HepG2 (cell line): ENCODE results near the gene MEDAG. TPM values are rescaled to one million over a fixed set of nuclear protein-coding genes. Genes with fewer than 3 reads are reported as not detected.

Source experiments
- HHEX ChIP-seq: IDR thresholded peaks from 2 replicates; pipeline ENCODE4 v1.6.1; 2016; ENCODE audit warnings: control low read depth
- LCORL ChIP-seq, 2 experiments: fragments of 450-650 bp in 1 of 2; sonication (generic) in 1 of 2; formaldehyde crosslinking in 1 of 2; IDR thresholded peaks; 2 replicates each; pipeline versions ENCODE4 v1.5.0 to v1.6.1; 2017 to 2020; ENCODE audit warnings: antibody characterized with exemption in 1 of 2, missing genetic modification reagents in 1 of 2
- MED13 ChIP-seq: sonication (generic); formaldehyde crosslinking; IDR thresholded peaks from 2 replicates; pipeline ENCODE4 v1.5.0; 2020; ENCODE audit warnings: missing genetic modification reagents
- MYNN ChIP-seq: sonication (generic); formaldehyde crosslinking; IDR thresholded peaks from 2 replicates; pipeline ENCODE4 v1.4.0; 2020; ENCODE audit warnings: mild to moderate bottlenecking, low read depth, missing genetic modification reagents
- SMC3 ChIP-seq: IDR thresholded peaks from 2 replicates; pipeline ENCODE4 v1.6.1; 2011; ENCODE audit warnings: low read length, improper control_type of control experiment
- SRSF4 ChIP-seq: fragments of 200-400 bp; formaldehyde crosslinking; IDR thresholded peaks from one replicate; pipeline ENCODE4 v1.6.1; 2018; ENCODE audit warnings: mild to moderate bottlenecking, low read depth, low read length, moderate library complexity; ENCODE audit not compliant: poor library complexity, severe bottlenecking
- SSRP1 ChIP-seq: IDR thresholded peaks from 2 replicates; pipeline ENCODE4 v1.6.1; 2016; ENCODE audit warnings: control low read depth
- ZMYM4 ChIP-seq: sonication (generic); formaldehyde crosslinking; IDR thresholded peaks from 2 replicates; pipeline ENCODE4 v1.8.1; 2023; ENCODE audit warnings: mild to moderate bottlenecking, missing genetic modification reagents
- ZNF383 ChIP-seq: sonication (generic); formaldehyde crosslinking; IDR thresholded peaks from 2 replicates; pipeline ENCODE4 v1.4.0; 2020; ENCODE audit warnings: missing genetic modification reagents, mild to moderate bottlenecking, borderline replicate concordance
- ZNF430 ChIP-seq: sonication (generic); formaldehyde crosslinking; IDR thresholded peaks from 2 replicates; pipeline ENCODE4 v1.9.0; 2021; ENCODE audit warnings: mild to moderate bottlenecking, missing genetic modification reagents
- ZNF546 ChIP-seq: sonication (generic); formaldehyde crosslinking; conservative IDR thresholded peaks from 2 replicates; pipeline ENCODE4 v1.8.1; 2023; ENCODE audit warnings: mild to moderate bottlenecking, missing genetic modification reagents
- ZNF850 ChIP-seq: sonication (generic); formaldehyde crosslinking; conservative IDR thresholded peaks from 2 replicates; pipeline ENCODE4 v1.9.0; 2021; ENCODE audit warnings: mild to moderate bottlenecking, missing genetic modification reagents
- ZSCAN22 ChIP-seq: sonication (generic); formaldehyde crosslinking; IDR thresholded peaks from 2 replicates; pipeline ENCODE4 v1.4.0; 2020; ENCODE audit warnings: mild to moderate bottlenecking, missing genetic modification reagents
- polyA plus RNA-seq, 8 experiments: library from polyadenylated mRNA; depleted of rRNA in 3 of 8; stranded (reverse) in 7 of 8; unstranded in 1 of 8; fragments of >200 nt; fragmentation: Illumina TruSeq in 4 of 8; extraction: Trizol in 4 of 8; gene quantifications; 2 replicates each; pipeline versions ENCODE4 v1.2.1 to v1.2.3, GENCODE V29; 2011 to 2016; ENCODE audit warnings: low read depth in 4 of 8, missing spikeins in 1 of 8, mixed read lengths in 1 of 8; ENCODE audit not compliant: insufficient read depth in 1 of 8
- total RNA-seq, 5 experiments: library from RNA; depleted of rRNA; stranded (reverse); fragments of >200 nt; fragmentation: Illumina TruSeq; extraction: Trizol; gene quantifications; 2 replicates each; pipeline ENCODE4 v1.2.3, GENCODE V29; 2016; ENCODE audit warnings: low read depth in 1 of 5
- TF ChIP-seq, protein P1 (sequence below): sonication (generic); formaldehyde crosslinking; IDR thresholded peaks from 2 replicates; pipeline ENCODE4 v1.5.0; 2020; ENCODE audit warnings: missing genetic modification reagents
- TF ChIP-seq, protein P2 (sequence below): IDR thresholded peaks from 2 replicates; pipeline ENCODE4 v1.6.1; 2016; ENCODE audit warnings: missing biosample characterization, missing genetic modification reagents, low read depth
- TF ChIP-seq, protein P3 (sequence below): IDR thresholded peaks from 2 replicates; pipeline ENCODE4 v1.6.1; 2016
- TF ChIP-seq, protein P4 (sequence below): sonication (generic); formaldehyde crosslinking; IDR thresholded peaks from 2 replicates; pipeline ENCODE4 v1.8.0; 2022; ENCODE audit warnings: low read depth, missing genetic modification reagents
- TF ChIP-seq, protein P5 (sequence below): sonication (generic); formaldehyde crosslinking; IDR thresholded peaks from 2 replicates; pipeline ENCODE4 v1.4.0; 2020; ENCODE audit warnings: mild to moderate bottlenecking, missing genetic modification reagents, borderline replicate concordance

Gene MEDAG
- total and polyA plus RNA-seq, 2 of the 13 experiments (the other 11 are each of a cell fraction or from before 2014, with no cell fraction given), result not detected

DNA sequence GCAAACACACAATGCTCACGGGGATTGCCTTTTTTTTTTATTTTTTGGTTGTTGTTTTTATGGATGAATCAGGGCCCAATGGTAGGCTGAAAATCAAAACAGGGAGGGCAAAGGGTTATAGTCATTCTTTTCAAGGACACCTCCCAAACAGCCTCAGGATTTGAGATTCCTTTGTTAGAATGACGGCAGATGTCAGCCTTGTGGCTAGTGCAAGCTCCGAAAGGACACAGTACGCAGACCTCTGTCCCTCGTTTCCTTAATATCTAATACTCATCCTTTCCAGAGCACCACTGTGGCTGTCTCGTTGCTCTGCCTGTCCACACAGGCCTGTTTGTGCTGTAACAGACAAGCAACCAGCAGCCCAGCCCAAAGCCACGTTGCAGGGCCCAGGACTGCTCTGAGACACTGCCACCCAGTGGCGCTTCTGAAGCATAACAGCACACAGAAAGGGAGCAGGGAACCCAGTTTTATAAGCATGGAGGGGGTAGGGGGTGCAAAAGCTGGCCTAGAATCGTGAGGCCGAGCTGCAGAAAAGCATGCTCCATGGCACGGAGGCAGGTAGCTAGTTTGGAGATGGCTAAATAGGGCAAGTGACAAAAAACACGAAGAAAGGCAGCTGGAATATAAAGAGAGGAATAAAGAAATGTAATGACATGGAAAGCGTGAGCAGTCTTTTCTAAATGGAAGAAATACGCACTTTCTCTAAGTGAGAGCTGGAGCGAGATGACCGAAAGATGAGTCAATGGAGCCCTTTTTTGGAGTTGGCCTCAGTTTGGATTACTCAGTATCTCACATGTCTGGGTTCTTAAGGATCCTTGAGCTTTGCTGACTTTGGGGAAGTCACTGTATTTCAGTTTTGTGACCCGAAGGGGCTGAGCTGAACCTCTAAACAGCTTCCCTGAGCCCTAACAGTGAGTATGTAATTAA lies 40.7 kb upstream of the MEDAG start (continued):
- TF ChIP-seq ZNF383 (CRISPR knock-in tag) (no peak), LCORL (IDR thresholded peaks at IDR 0.05) (no peak), LCORL (CRISPR knock-in tag; IDR thresholded peaks at IDR 0.05) (peak; percentile 73), SRSF4 (no peak), ZSCAN22 (CRISPR knock-in tag) (no peak), ZNF850 (CRISPR knock-in tag) (no peak), SSRP1 (CRISPR knock-in tag) (peak; percentile 81; the same call in 1 of the 2 replicates), MED13 (CRISPR knock-in tag) (no peak), ZMYM4 (CRISPR knock-in tag) (peak; percentile 39; the same call in 1 of the 2 replicates), HHEX (CRISPR knock-in tag) (no peak), ZNF430 (CRISPR knock-in tag) (no peak), ZNF546 (no peak), SMC3 (peak; percentile 78), MYNN (CRISPR knock-in tag) (no peak)
- TF ChIP-seq, protein P1, sequence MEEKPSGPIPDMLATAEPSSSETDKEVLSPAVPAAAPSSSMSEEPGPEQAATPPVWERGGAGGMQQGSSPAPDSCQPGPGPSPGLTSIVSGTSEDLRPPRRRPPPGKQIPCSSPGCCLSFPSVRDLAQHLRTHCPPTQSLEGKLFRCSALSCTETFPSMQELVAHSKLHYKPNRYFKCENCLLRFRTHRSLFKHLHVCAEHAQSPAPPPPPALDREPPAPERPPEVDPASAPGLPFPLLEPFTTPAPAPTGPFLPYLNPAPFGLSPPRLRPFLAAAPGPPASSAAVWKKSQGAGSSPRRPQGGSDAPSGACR, result no peak
- TF ChIP-seq, protein P2, sequence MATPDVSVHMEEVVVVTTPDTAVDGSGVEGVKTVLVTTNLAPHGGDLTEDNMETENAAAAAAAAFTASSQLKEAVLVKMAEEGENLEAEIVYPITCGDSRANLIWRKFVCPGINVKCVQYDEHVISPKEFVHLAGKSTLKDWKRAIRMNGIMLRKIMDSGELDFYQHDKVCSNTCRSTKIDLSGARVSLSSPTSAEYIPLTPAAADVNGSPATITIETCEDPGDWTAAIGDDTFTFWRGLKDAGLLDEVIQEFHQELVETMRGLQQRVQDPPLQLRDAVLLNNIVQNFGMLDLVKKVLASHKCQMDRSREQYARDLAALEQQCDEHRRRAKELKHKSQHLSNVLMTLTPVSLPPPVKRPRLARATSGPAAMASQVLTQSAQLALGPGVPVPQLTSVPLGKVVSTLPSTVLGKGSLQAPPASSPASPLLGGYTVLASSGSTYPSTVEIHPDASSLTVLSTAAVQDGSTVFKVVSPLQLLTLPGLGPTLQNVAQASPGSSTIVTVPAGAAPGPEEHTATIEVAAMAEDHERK (CRISPR knock-in tag), result no peak
- TF ChIP-seq, protein P3, sequence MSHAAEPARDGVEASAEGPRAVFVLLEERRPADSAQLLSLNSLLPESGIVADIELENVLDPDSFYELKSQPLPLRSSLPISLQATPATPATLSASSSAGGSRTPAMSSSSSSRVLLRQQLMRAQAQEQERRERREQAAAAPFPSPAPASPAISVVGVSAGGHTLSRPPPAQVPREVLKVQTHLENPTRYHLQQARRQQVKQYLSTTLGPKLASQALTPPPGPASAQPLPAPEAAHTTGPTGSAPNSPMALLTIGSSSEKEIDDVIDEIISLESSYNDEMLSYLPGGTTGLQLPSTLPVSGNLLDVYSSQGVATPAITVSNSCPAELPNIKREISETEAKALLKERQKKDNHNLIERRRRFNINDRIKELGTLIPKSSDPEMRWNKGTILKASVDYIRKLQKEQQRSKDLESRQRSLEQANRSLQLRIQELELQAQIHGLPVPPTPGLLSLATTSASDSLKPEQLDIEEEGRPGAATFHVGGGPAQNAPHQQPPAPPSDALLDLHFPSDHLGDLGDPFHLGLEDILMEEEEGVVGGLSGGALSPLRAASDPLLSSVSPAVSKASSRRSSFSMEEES (CRISPR knock-in tag), result no peak
- TF ChIP-seq, protein P4, sequence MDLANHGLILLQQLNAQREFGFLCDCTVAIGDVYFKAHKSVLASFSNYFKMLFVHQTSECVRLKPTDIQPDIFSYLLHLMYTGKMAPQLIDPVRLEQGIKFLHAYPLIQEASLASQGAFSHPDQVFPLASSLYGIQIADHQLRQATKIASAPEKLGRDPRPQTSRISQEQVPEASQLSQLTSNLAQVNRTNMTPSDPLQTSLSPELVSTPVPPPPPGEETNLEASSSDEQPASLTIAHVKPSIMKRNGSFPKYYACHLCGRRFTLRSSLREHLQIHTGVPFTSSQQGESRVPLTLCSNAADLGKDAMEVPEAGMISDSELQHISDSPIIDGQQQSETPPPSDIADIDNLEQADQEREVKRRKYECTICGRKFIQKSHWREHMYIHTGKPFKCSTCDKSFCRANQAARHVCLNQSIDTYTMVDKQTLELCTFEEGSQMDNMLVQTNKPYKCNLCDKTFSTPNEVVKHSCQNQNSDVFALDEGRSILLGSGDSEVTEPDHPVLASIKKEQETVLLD (CRISPR knock-in tag), result no peak
- TF ChIP-seq, protein P5, sequence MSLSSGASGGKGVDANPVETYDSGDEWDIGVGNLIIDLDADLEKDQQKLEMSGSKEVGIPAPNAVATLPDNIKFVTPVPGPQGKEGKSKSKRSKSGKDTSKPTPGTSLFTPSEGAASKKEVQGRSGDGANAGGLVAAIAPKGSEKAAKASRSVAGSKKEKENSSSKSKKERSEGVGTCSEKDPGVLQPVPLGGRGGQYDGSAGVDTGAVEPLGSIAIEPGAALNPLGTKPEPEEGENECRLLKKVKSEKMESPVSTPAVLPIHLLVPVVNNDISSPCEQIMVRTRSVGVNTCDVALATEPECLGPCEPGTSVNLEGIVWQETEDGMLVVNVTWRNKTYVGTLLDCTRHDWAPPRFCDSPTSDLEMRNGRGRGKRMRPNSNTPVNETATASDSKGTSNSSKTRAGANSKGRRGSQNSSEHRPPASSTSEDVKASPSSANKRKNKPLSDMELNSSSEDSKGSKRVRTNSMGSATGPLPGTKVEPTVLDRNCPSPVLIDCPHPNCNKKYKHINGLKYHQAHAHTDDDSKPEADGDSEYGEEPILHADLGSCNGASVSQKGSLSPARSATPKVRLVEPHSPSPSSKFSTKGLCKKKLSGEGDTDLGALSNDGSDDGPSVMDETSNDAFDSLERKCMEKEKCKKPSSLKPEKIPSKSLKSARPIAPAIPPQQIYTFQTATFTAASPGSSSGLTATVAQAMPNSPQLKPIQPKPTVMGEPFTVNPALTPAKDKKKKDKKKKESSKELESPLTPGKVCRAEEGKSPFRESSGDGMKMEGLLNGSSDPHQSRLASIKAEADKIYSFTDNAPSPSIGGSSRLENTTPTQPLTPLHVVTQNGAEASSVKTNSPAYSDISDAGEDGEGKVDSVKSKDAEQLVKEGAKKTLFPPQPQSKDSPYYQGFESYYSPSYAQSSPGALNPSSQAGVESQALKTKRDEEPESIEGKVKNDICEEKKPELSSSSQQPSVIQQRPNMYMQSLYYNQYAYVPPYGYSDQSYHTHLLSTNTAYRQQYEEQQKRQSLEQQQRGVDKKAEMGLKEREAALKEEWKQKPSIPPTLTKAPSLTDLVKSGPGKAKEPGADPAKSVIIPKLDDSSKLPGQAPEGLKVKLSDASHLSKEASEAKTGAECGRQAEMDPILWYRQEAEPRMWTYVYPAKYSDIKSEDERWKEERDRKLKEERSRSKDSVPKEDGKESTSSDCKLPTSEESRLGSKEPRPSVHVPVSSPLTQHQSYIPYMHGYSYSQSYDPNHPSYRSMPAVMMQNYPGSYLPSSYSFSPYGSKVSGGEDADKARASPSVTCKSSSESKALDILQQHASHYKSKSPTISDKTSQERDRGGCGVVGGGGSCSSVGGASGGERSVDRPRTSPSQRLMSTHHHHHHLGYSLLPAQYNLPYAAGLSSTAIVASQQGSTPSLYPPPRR (CRISPR knock-in tag), result 0 out of 2 replicates have a peak, but pooled peaks have one; percentile 23
